ENCODE data around the gene SYNE4. TPM values are rescaled to one million over a fixed set of nuclear protein-coding genes. Genes with fewer than 3 reads are reported as not detected.
"Not testable (repeated sequence)": the region's sequence is repeated elsewhere in the genome, so short reads cannot be mapped to it uniquely, and the experiment has no call there.

The SYNE4 gene
- total and polyA plus RNA-seq, 3 donors from 2014 or later = 0.68 to 1.8 (median 1.3) TPM

DNA sequence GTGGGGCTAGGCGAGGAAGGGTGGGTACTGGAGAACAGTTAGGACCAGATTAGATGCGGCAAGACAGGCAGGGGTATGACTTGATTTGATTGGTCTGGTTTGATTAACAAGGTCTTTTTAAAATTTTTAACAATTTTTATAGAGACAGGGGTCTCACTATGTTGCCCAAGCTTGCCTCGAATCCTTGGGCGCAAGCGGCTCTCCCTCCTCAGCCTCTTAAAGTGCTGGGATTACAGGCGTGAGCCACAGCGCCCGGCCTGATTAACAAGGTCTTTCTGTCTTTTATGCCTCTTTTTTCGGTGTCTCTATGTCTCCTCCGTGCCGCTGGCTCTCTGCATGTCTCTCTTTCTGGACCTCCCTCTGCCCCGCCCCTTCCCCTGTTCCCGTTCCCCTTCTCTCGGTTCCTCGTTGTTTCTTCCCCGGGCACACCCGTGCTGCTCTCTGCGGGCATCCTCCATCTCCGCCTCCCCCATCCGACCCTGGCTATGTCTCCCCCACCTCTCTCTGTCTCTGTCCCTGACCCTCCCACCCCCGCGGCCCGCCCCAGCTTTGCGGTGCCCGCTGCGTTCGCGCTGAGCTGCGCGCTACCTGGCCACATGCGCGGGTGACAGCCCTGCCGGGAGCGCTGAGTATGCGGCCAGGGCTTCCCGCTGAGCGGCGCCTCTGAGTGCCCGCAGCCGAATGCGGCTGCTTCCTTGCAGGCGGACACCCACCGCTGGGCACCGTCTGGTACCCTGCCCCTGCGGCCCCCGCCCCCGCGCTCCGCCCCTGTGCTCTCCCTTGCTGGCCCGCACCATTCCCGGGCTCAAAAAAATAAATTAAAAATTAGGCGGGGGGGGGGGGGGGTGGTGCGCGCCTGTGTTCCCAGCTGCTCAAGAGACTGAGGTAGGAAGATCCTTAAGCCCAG is 21.7 kb downstream of the SYNE4 start:
- Histone ChIP-seq H3K27me3 (no peaks in the 10 kb centered on the region), H3K4me3 (peak overlapping the region; percentile 32 to 49), H3K9me3 (no peaks in the 10 kb centered on the region), H3K4me1 (no peaks in the 10 kb centered on the region), H3K36me3 (ENCODE audit: low read depth, missing control alignments) (no peaks in the 10 kb centered on the region), H3K27ac (no peak overlapping the region)
- 8 to 13% methylated on average over 24 to 46 of the region's 54 CpGs for WGBS, 2 donors
- peak; percentile 32 for DNase-seq
- TF ChIP-seq POLR2A (IDR thresholded peaks at IDR 0.05) = no peak
- TF ChIP-seq, protein P1, sequence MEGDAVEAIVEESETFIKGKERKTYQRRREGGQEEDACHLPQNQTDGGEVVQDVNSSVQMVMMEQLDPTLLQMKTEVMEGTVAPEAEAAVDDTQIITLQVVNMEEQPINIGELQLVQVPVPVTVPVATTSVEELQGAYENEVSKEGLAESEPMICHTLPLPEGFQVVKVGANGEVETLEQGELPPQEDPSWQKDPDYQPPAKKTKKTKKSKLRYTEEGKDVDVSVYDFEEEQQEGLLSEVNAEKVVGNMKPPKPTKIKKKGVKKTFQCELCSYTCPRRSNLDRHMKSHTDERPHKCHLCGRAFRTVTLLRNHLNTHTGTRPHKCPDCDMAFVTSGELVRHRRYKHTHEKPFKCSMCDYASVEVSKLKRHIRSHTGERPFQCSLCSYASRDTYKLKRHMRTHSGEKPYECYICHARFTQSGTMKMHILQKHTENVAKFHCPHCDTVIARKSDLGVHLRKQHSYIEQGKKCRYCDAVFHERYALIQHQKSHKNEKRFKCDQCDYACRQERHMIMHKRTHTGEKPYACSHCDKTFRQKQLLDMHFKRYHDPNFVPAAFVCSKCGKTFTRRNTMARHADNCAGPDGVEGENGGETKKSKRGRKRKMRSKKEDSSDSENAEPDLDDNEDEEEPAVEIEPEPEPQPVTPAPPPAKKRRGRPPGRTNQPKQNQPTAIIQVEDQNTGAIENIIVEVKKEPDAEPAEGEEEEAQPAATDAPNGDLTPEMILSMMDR (IDR thresholded peaks at IDR 0.05) = no peak
- intact Hi-C loops (cut with DNase I; ENCODE audit: low total_unique reads) = no loop called here

DNA sequence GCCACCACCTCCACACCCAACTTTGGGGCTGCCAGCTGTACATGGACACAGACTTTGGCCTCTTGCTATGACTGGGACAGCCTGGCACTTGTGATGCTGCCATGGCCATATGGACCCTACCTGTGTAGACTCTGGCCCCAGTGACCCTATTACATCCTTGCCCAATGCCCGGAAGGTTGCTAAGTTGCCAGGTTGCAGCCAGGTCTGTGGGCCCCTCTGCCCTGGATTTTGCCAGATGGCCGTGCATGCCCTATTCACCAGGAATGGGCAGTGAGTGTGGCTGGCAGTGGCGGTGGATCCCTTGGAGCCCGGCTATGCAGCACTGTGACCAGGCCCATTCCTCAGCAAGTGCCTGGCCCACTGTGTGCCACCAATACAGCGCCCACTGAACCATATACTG is 22.5 kb downstream of the SYNE4 start:
- Histone ChIP-seq H3K4me3 (no peak overlapping the region), H3K27ac (no peak overlapping the region), H3K27me3 (no peaks in the 10 kb centered on the region), H3K9me3 (no peaks in the 10 kb centered on the region), H3K36me3 (ENCODE audit: low read depth, missing control alignments) (no peaks in the 10 kb centered on the region), H3K4me1 (no peaks in the 10 kb centered on the region)
- WGBS, 2 donors = 93% methylated on average over 3 to 5 of the region's 5 CpGs
- TF ChIP-seq, protein P1 (IDR thresholded peaks at IDR 0.05) = no peak
- no peak for TF ChIP-seq POLR2A (IDR thresholded peaks at IDR 0.05)
- intact Hi-C loops (cut with DNase I; ENCODE audit: low total_unique reads) = no loop called here
- DNase-seq = no peak

DNA sequence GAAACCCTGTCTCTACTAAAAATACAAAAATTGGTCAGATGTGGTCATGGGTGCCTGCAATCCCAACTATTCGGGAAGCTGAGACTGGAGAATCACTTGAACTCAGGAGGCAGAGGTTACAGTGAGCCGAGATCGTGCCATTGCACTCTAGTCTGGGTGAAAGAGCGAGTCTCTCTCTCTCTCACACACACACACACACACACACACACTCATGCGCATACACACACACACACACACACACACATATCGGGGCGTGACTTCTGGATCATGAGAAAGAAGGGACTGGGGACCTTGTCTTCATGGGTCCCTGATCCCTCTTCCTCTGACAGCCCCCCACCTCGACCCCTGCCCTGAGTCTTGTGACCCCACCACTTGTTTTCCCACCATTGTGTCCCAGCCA is 25.4 kb downstream of the SYNE4 start:
- H3K27me3 ChIP-seq = no peaks in the 10 kb centered on the region
- H3K4me1 ChIP-seq = no peaks in the 10 kb centered on the region
- no peak overlapping the region for H3K4me3 ChIP-seq
- no peak for DNase-seq
- no peak for TF ChIP-seq POLR2A (IDR thresholded peaks at IDR 0.05)
- TF ChIP-seq, protein P1 (IDR thresholded peaks at IDR 0.05) = no peak
- H3K9me3 ChIP-seq = no peaks in the 10 kb centered on the region
- H3K27ac ChIP-seq = no peak overlapping the region
- intact Hi-C loops (cut with DNase I; ENCODE audit: low total_unique reads) = no loop called here
- H3K36me3 ChIP-seq (ENCODE audit: low read depth, missing control alignments) = no peaks in the 10 kb centered on the region
- WGBS, 2 donors = 84 to 91% methylated on average over 8 of the region's 8 CpGs

DNA sequence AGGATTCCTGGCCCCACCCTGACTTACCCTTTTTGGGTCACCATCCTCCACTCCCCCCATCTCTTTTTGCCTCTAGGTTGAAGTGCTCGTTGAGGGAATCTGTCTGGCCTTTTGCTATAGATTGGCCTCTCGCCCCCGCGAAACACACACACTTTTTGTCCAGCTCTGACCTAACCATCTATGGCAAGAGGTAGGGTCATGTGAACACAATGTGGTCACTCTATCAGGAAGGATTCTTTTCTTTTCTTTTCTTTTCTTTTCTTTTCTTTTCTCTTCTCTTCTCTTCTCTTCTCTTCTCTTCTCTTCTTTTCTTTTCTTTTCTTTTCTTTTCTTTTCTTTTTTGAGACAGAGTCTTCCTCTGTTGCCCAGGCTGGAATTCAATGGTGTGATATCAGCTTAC is 27.6 kb downstream of the SYNE4 start:
- DNase-seq; intact Hi-C loops (cut with DNase I; ENCODE audit: low total_unique reads); H3K27me3 ChIP-seq; H3K27ac ChIP-seq; H3K9me3 ChIP-seq; H3K4me3 ChIP-seq; H3K4me1 ChIP-seq; H3K36me3 ChIP-seq (ENCODE audit: low read depth, missing control alignments): not testable (repeated sequence)
- WGBS, 2 donors = 81 to 85% methylated on average over 4 of the region's 4 CpGs

DNA sequence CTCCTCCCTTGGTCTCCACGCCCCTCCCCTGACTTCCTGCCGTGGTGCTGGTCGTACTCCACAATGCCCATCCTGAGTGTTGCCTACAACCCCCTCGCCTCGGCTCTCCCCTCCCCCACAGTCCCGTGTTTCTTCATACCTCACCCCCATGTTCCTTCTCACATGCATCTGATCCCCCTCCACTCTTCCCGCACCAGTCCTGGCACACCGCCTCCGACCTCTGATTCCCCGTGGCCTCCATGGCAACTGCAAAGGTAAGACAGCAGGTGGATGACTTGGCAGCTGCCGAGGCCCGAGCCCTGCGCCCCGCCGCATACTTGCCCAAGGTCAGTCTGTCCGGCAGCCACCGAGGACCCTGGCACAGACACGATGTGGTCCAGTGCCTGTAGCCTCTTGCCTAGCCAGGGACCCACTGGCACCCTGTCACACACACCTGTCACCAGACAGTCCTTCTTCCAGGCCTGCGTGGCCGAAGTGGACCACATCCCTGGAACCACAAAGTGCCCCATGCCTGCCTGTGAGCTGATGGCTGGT is 29.7 kb downstream of the SYNE4 start:
- WGBS, 2 donors = 61 to 79% methylated on average over 12 to 20 of the region's 20 CpGs
- no peaks in the 10 kb centered on the region for H3K9me3 ChIP-seq
- no peaks in the 10 kb centered on the region for H3K36me3 ChIP-seq (ENCODE audit: low read depth, missing control alignments)
- H3K4me3 ChIP-seq = no peak overlapping the region
- TF ChIP-seq, protein P1 (IDR thresholded peaks at IDR 0.05) = no peak
- TF ChIP-seq POLR2A (IDR thresholded peaks at IDR 0.05) = no peak
- no peaks in the 10 kb centered on the region for H3K27me3 ChIP-seq
- no peak overlapping the region for H3K27ac ChIP-seq
- no peak for DNase-seq
- intact Hi-C loops (cut with DNase I; ENCODE audit: low total_unique reads) = no loop called here
- no peaks in the 10 kb centered on the region for H3K4me1 ChIP-seq

All from testis (tissue), 3 donors.